HG03196 (cell line): ENCODE data around the gene ZC3HAV1L.
"Not testable (repeated sequence)": the region's sequence is repeated elsewhere in the genome, so short reads cannot be mapped to it uniquely, and the experiment has no call there.

Experiments used
- ATAC-seq: cut with Tn5 transposase; IDR thresholded peaks from one replicate; pipeline ENCODE4 v1.9.1; 2021; ENCODE audit not compliant: unreplicated experiment

The ZC3HAV1L gene

GRCh38 chr7:139023076-139023475 lies 12.8 kb downstream of the ZC3HAV1L start:
- ATAC-seq = no peak

- ATAC-seq = no peak
Observed at GRCh38 chr7:139022286-139022685, 13.6 kb downstream of the ZC3HAV1L start.

- ATAC-seq = no peak
Observed at GRCh38 chr7:139018910-139019309, 16.9 kb downstream of the ZC3HAV1L start.

GRCh38 chr7:139016931-139017511 lies 18.8 kb downstream of the ZC3HAV1L start:
- no peak for ATAC-seq

GRCh38 chr7:139011373-139011772 lies 24.5 kb downstream of the ZC3HAV1L start:
- ATAC-seq = no peak

- no peak for ATAC-seq
Observed at GRCh38 chr7:139004321-139005090, 31.3 kb downstream of the ZC3HAV1L start.

GRCh38 chr7:138999414-138999813 lies 36.4 kb downstream of the ZC3HAV1L start:
- ATAC-seq = no peak

- no peak for ATAC-seq
Observed at GRCh38 chr7:138992052-138992531, 43.8 kb downstream of the ZC3HAV1L start.

GRCh38 chr7:138987686-138988085 lies 48.2 kb downstream of the ZC3HAV1L start:
- no peak for ATAC-seq

GRCh38 chr7:138982204-138982623 lies 53.6 kb downstream of the ZC3HAV1L start:
- ATAC-seq = no peak

- ATAC-seq = peak; percentile 81
Observed at GRCh38 chr7:138981332-138982203, 54.3 kb downstream of the ZC3HAV1L start, which contains the start of gene KIAA1549. KIAA1549 (minus strand) TSS chr7:138981389; CDS start chr7:138981269, 120 bp downstream.

GRCh38 chr7:138980563-138981291 lies 55.1 kb downstream of the ZC3HAV1L start:
- ATAC-seq = no peak

- no peak for ATAC-seq
Observed at GRCh38 chr7:138979988-138980562, 55.8 kb downstream of the ZC3HAV1L start.

GRCh38 chr7:138979226-138979979 lies 56.4 kb downstream of the ZC3HAV1L start:
- no peak for ATAC-seq

GRCh38 chr7:138978541-138979184 lies 57.2 kb downstream of the ZC3HAV1L start:
- ATAC-seq = no peak

GRCh38 chr7:138976161-138976560 lies 59.7 kb downstream of the ZC3HAV1L start:
- ATAC-seq = not testable (repeated sequence)
